Measurements from ENCODE around the gene PHF23. TPM values are rescaled to one million over a fixed set of nuclear protein-coding genes. Genes with fewer than 3 reads are reported as not detected.

Gene PHF23
- total RNA-seq, 1 experiment from 2014 or later: 32.7 TPM

GRCh38 chr17:7208027-7208571 lies 31.2 kb downstream of the PHF23 start:
- H3K4me2 ChIP-seq (ENCODE audit: low read length): no peak overlapping the region
- no peak overlapping the region for H3K9ac ChIP-seq (ENCODE audit: low read length)
- no peak overlapping the region for H3K4me3 ChIP-seq (ENCODE audit: low read length)
- H3K9me3 ChIP-seq (ENCODE audit: low read length): no peaks in the 10 kb centered on the region
- H3K79me2 ChIP-seq (ENCODE audit: low read length): peaks cover 7% of the 10 kb centered on the region
- no peak overlapping the region for H3K27ac ChIP-seq (ENCODE audit: low read length)
- TF ChIP-seq CTCF (conservative IDR thresholded peaks at IDR 0.05; ENCODE audit: low read depth, low read length): no peak
- TF ChIP-seq EZH2phosphoT487 (IDR thresholded peaks at IDR 0.05; ENCODE audit: borderline replicate concordance, low read length): no peak
- no peak for TF ChIP-seq EZH2 (IDR thresholded peaks at IDR 0.05; ENCODE audit: low read length, unreplicated experiment)
- no peaks in the 10 kb centered on the region for H3K36me3 ChIP-seq (ENCODE audit: low read depth, low read length)
- H3F3A ChIP-seq (ENCODE audit: low read length, unreplicated experiment): no peaks in the 10 kb centered on the region
- no peak for DNase-seq
- CTCF ChIA-PET: no interaction called here
- POLR2A ChIA-PET (ENCODE audit: unreplicated experiment): no interaction called here
- BruUV-seq (replicated peaks): no TSS peak
- H3K9me2 ChIP-seq (replicated peaks; ENCODE audit: low read length): no peaks in the 10 kb centered on the region
- no peaks in the 10 kb centered on the region for H3K4me1 ChIP-seq (ENCODE audit: insufficient read depth, low read length)
- no peaks in the 10 kb centered on the region for H3K27me3 ChIP-seq (ENCODE audit: low read length)
- ATAC-seq: no peak
- intact Hi-C loops (cut with micrococcal nuclease): no loop called here
- H2AFZ ChIP-seq (ENCODE audit: low read length): no peak overlapping the region
- no peaks in the 10 kb centered on the region for H4K20me1 ChIP-seq (ENCODE audit: low read length)

GRCh38 chr17:7207120-7208001 lies 31.9 kb downstream of the PHF23 start:
- ChIA-PET POLR2A (ENCODE audit: unreplicated experiment) (no interaction called here), CTCF (interaction anchor here (0.6 kb wide), 1 partner anchor 35 kb away, joined by 3 read pairs; the partner anchor contains the start of gene GABARAP)
- Histone ChIP-seq H3K4me3 (ENCODE audit: low read length) (no peak overlapping the region), H3K27me3 (ENCODE audit: low read length) (no peaks in the 10 kb centered on the region), H3K4me1 (ENCODE audit: insufficient read depth, low read length) (no peaks in the 10 kb centered on the region), H4K20me1 (ENCODE audit: low read length) (no peaks in the 10 kb centered on the region), H3F3A (ENCODE audit: low read length, unreplicated experiment) (no peaks in the 10 kb centered on the region), H2AFZ (ENCODE audit: low read length) (no peak overlapping the region), H3K9ac (ENCODE audit: low read length) (no peak overlapping the region), H3K27ac (ENCODE audit: low read length) (no peak overlapping the region), H3K36me3 (ENCODE audit: low read depth, low read length) (no peaks in the 10 kb centered on the region), H3K9me3 (ENCODE audit: low read length) (no peaks in the 10 kb centered on the region), H3K4me2 (ENCODE audit: low read length) (no peak overlapping the region), H3K79me2 (ENCODE audit: low read length) (peaks cover 6% of the 10 kb centered on the region), H3K9me2 (replicated peaks; ENCODE audit: low read length) (no peaks in the 10 kb centered on the region)
- DNase-seq: no peak
- no TSS peak for BruUV-seq (replicated peaks)
- intact Hi-C loops (cut with micrococcal nuclease): no loop called here
- no peak for ATAC-seq
- TF ChIP-seq CTCF (conservative IDR thresholded peaks at IDR 0.05; ENCODE audit: low read depth, low read length) (no peak), EZH2 (IDR thresholded peaks at IDR 0.05; ENCODE audit: low read length, unreplicated experiment) (no peak), EZH2phosphoT487 (IDR thresholded peaks at IDR 0.05; ENCODE audit: borderline replicate concordance, low read length) (no peak)

- POLR2A ChIA-PET (ENCODE audit: unreplicated experiment): no interaction called here
- H3F3A ChIP-seq (ENCODE audit: low read length, unreplicated experiment): no peaks in the 10 kb centered on the region
- no peak overlapping the region for H3K4me2 ChIP-seq (ENCODE audit: low read length)
- no peak overlapping the region for H2AFZ ChIP-seq (ENCODE audit: low read length)
- CTCF ChIA-PET: no interaction called here
- intact Hi-C loops (cut with micrococcal nuclease): no loop called here
- no peak overlapping the region for H3K9ac ChIP-seq (ENCODE audit: low read length)
- TF ChIP-seq EZH2phosphoT487 (IDR thresholded peaks at IDR 0.05; ENCODE audit: borderline replicate concordance, low read length) (no peak), CTCF (conservative IDR thresholded peaks at IDR 0.05; ENCODE audit: low read depth, low read length) (no peak)
- no peak overlapping the region for H3K27ac ChIP-seq (ENCODE audit: low read length)
- no peaks in the 10 kb centered on the region for H4K20me1 ChIP-seq (ENCODE audit: low read length)
- ATAC-seq (no peak), DNase-seq (no peak)
- H3K9me2 ChIP-seq (replicated peaks; ENCODE audit: low read length): no peaks in the 10 kb centered on the region
- no peak overlapping the region for H3K4me3 ChIP-seq (ENCODE audit: low read length)
- H3K36me3 ChIP-seq (ENCODE audit: low read depth, low read length): no peaks in the 10 kb centered on the region
- no peaks in the 10 kb centered on the region for H3K9me3 ChIP-seq (ENCODE audit: low read length)
- H3K27me3 ChIP-seq (ENCODE audit: low read length): no peaks in the 10 kb centered on the region
- H3K79me2 ChIP-seq (ENCODE audit: low read length): no peaks in the 10 kb centered on the region
- no peaks in the 10 kb centered on the region for H3K4me1 ChIP-seq (ENCODE audit: insufficient read depth, low read length)
- BruUV-seq (replicated peaks): no TSS peak
Measured at GRCh38 chr17:7205561-7205960, 33.7 kb downstream of the PHF23 start.
